Nasal cavity respiratory epithelium epithelial cell of viscerocranial mucosa (primary cell): ENCODE data around the gene CRYBA4. TPM values are rescaled to one million over a fixed set of nuclear protein-coding genes. Genes with fewer than 3 reads are reported as not detected.

Experiments used
- total RNA-seq: library from RNA; depleted of rRNA; stranded (reverse); fragments of >200 nt; gene quantifications from 2 replicates; pipeline ENCODE4 v1.2.3, GENCODE V29; 2014

CRYBA4 gene
- total RNA-seq: not detected in 2 replicates

GRCh38 chr22:26621663-26622062 lies at the start of gene CRYBA4:
CRYBA4 (plus strand) TSS chr22:26621963; CDS start chr22:26622597, 634 bp downstream.

DNA sequence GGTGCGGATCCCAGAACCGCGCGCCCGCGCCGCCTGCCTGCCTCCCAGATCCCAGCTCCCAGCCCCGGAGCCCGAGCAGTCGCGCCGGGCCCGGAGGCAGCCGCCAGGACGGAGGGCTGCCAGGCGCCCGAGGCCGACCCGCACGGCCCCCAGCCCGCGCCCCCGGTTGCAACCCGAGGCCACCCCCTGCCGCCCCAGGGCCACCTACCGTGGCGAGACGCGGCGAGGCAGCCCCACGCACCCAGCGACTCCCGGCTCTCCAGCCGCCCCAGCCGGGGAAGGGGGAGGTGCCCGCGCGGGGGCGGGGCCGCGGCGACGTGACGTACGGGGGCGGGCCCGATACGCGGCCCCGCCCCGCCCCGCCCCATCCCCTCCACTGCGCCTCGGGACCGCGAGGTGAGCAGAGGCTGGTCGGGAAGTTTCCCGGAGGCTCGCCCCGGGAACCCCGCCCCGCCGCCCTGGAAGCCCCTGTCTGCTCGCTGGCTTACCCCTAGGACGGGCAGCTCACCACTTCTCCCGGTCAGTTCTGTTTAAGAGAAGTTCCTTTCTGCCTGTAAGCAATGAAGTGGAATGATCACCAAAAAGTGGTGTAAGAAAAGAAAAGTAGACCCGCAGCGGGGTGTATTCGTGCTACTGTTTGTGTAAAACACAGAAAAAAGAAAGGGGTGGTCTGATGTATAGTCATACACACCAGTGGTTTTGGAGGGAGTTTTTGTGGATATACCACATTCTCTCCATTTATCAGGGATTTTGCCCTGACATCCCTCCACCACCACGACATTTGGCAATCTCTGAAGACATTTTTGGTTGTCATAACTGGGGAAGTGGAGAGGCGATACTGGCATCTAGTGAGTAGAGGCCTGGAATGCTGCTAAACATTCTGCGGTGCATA lies 31.7 kb upstream of the CRYBA4 start, which contains the start of gene TPST2:
TSS of gene TPST2 (minus strand) at position 288 of the 892 bp plus-strand sequence. CDS start 48,502 bp downstream, outside the sequence.

GRCh38 chr22:26617271-26618199 lies 4.2 kb upstream of the CRYBA4 start, which contains the start of gene CRYBB1:
CRYBB1 (minus strand) TSS chr22:26618027; CDS start chr22:26616319, 1,708 bp downstream.

GRCh38 chr22:26656891-26657851 lies 35.4 kb downstream of the CRYBA4 start, which contains the start of gene MIAT:
MIAT (plus strand) TSS chr22:26657588.

Other genes starting within 250 kb of the CRYBA4 start
- gene ASPHD2, start 192.7 kb upstream of the CRYBA4 start, total RNA-seq: 2.7 and 3.4 TPM in 2 replicates
- gene HPS4, start 138.2 kb upstream of the CRYBA4 start, total RNA-seq: 40.7 and 41.2 TPM in 2 replicates
- 15.7 and 28.0 TPM in 2 replicates for gene SRRD, start 138.1 kb upstream of the CRYBA4 start, total RNA-seq
- gene TFIP11, start 109.5 kb upstream of the CRYBA4 start, total RNA-seq: 37.7 and 46.5 TPM in 2 replicates
- 17.4 and 62.4 TPM in 2 replicates for gene TPST2, start 31.8 kb upstream of the CRYBA4 start, total RNA-seq
- not detected in 2 replicates for gene CRYBB1, start 3.9 kb upstream of the CRYBA4 start, total RNA-seq
- 0.34 and 0.57 TPM in 2 replicates for gene MIAT, start 35.6 kb downstream of the CRYBA4 start, total RNA-seq